Kidney (tissue), 14 donors: ENCODE data around the gene RER1. TPM values are rescaled to one million over a fixed set of nuclear protein-coding genes. Genes with fewer than 3 reads are reported as not detected.

Source experiments
- DNase-seq, 5 donors: peaks; one replicate each; pipeline ENCODE4 v3.0.0-alpha.2; 2013 to 2020
- FAIRE-seq: peaks from 2 replicates; lab custom pipeline; 2012; peaks lifted over from hg19 to GRCh38; lab: Jason Lieb, UNC
- H3K27ac ChIP-seq, 2 donors: one replicate each; pipeline ENCODE4 v1.7.0; 2013; ENCODE audit warnings: low read depth in 2 of 2, low read length in 2 of 2, inconsistent platforms in 1 of 2
- H3K27me3 ChIP-seq: one replicate; pipeline ENCODE4 v1.7.1; 2013; ENCODE audit warnings: low read length, inconsistent platforms; ENCODE audit not compliant: control insufficient read depth, insufficient read depth
- H3K36me3 ChIP-seq, 3 donors: one replicate each; pipeline versions ENCODE4 v1.7.0 to v1.7.1; 2013; ENCODE audit warnings: low read length in 3 of 3, control low read depth in 1 of 3, inconsistent platforms in 1 of 3; ENCODE audit not compliant: insufficient read depth in 3 of 3, control insufficient read depth in 2 of 3
- H3K4me1 ChIP-seq, 3 donors: one replicate each; pipeline versions ENCODE4 v1.7.0 to v1.7.1; 2013; ENCODE audit warnings: low read length in 3 of 3, inconsistent platforms in 1 of 3, low read depth in 1 of 3; ENCODE audit not compliant: control insufficient read depth in 2 of 3, insufficient read depth in 2 of 3
- H3K4me3 ChIP-seq, 3 donors: one replicate each; pipeline versions ENCODE4 v1.7.0 to v1.8.1; 2013; ENCODE audit warnings: low read length in 3 of 3, control low read depth in 1 of 3, inconsistent platforms in 1 of 3
- H3K9ac ChIP-seq, 3 donors: one replicate each; pipeline versions ENCODE4 v1.7.0 to v1.7.1; 2013; ENCODE audit warnings: low read length in 3 of 3, control low read depth in 1 of 3, inconsistent platforms in 1 of 3
- H3K9me3 ChIP-seq, 3 donors: one replicate each; pipeline versions ENCODE4 v1.7.0 to v1.7.1; 2013; ENCODE audit warnings: low read length in 3 of 3, control low read depth in 1 of 3, inconsistent platforms in 1 of 3; ENCODE audit not compliant: control insufficient read depth in 2 of 3, insufficient read depth in 1 of 3
- CTCF ChIP-seq: IDR thresholded peaks from 3 replicates; pipeline ENCODE4 v1.5.1; 2012; ENCODE audit warnings: mild to moderate bottlenecking, moderate library complexity, borderline replicate concordance; ENCODE audit not compliant: insufficient read depth; ENCODE audit errors: extremely low read depth
- intact Hi-C: fragments of 100-400 bp; cut with DNase I; formaldehyde crosslinking; loops from one replicate; pipeline ENCODE4 v1.11.1; 2022
- polyA plus RNA-seq: library from polyadenylated mRNA; stranded (reverse); fragments of 350-450 nt; fragmentation: Illumina TruSeq; extraction: RNeasy Lipid Tissue Mini Kit (QIAGEN cat#74804); gene quantifications from one replicate; pipeline ENCODE4 v1.2.3, GENCODE V29; 2014; ENCODE audit warnings: low read depth, low replicate concordance; ENCODE audit not compliant: insufficient read depth
- total RNA-seq: library from RNA; stranded (reverse); fragmentation: NEBNext Ultra II Directional; extraction: Animal tissue kit (Norgen Biotek cat#: 25700); gene quantifications from one replicate; pipeline ENCODE4 v1.2.1, GENCODE V29; 2021
- donor health status: control.
- donor health status: control.
- donor health status: control.
- donor health status: control.
- donor health status: control.
- donor health status: DM: yes; HTN: yes; CAD: no.
- donor health status: Normal renal cell carcinoma (clear cell type).

RER1 gene
- total and polyA plus RNA-seq, 2 donors from 2014 or later = 158 to 162 TPM

GRCh38 chr1:2375246-2375922 is 16.3 kb upstream of the RER1 start:
- Histone ChIP-seq H3K36me3 (peaks cover 0 to 4% (median 2%) of the 10 kb centered on the region in 3 donors), H3K9ac (no peak overlapping the region), H3K4me1 (no peaks in the 10 kb centered on the region), H3K27ac (peak overlapping the region in 1 of 2 donors; percentile 51), H3K27me3 (no peaks in the 10 kb centered on the region), H3K9me3 (no peaks in the 10 kb centered on the region), H3K4me3 (no peak overlapping the region)
- intact Hi-C loops = no loop called here
- DNase-seq (peak in 1 of 5 donors; percentile 71), FAIRE-seq (no peak)
- TF ChIP-seq CTCF = no peak

GRCh38 chr1:2375923-2376260 is 15.7 kb upstream of the RER1 start:
- Histone ChIP-seq H3K9me3 (no peaks in the 10 kb centered on the region), H3K27me3 (no peaks in the 10 kb centered on the region), H3K4me3 (no peak overlapping the region), H3K27ac (no peak overlapping the region), H3K9ac (no peak overlapping the region), H3K36me3 (peaks cover 0 to 4% (median 2%) of the 10 kb centered on the region in 3 donors), H3K4me1 (no peaks in the 10 kb centered on the region)
- TF ChIP-seq CTCF = no peak
- intact Hi-C loops = no loop called here
- FAIRE-seq = no peak
- no peak for DNase-seq

- intact Hi-C loops = no loop called here
- Histone ChIP-seq H3K27ac (no peak overlapping the region), H3K4me1 (no peaks in the 10 kb centered on the region), H3K9me3 (no peaks in the 10 kb centered on the region), H3K27me3 (no peaks in the 10 kb centered on the region), H3K9ac (no peak overlapping the region), H3K4me3 (no peak overlapping the region), H3K36me3 (peaks cover 0 to 4% (median 2%) of the 10 kb centered on the region in 3 donors)
- DNase-seq (peak in 1 of 5 donors; percentile 68), FAIRE-seq (no peak)
- TF ChIP-seq CTCF = no peak
These were observed 15.3 kb upstream of the RER1 start for GRCh38 chr1:2376261-2376741.
